Activated naive CD4-positive, alpha-beta T cell treated with anti-CD3 and anti-CD28 coated beads for 36 hours (primary cell): ENCODE measurements around the gene SPATA6L. TPM values are rescaled to one million over a fixed set of nuclear protein-coding genes. Genes with fewer than 3 reads are reported as not detected.

Source experiments
- CTCF ChIA-PET: fragments of 350-600 bp; sonication (Branson Sonifier 250); formaldehyde crosslinking; loops from one replicate; lab custom pipeline; 2021; ENCODE audit warnings: antibody characterized with exemption; lab: Charles Lee
- DNase-seq: peaks from one replicate; pipeline ENCODE4 v3.0.0-alpha.2; 2020
- H3K27ac Mint-ChIP-seq: one replicate; pipeline ENCODE4 v1.8.0; 2021; ENCODE audit warnings: mild to moderate bottlenecking, mixed read lengths
- H3K27me3 Mint-ChIP-seq: one replicate; pipeline ENCODE4 v1.8.0; 2021; ENCODE audit warnings: low read depth, mixed read lengths
- H3K36me3 Mint-ChIP-seq: one replicate; pipeline ENCODE4 v1.8.0; 2021; ENCODE audit warnings: low read depth, mixed read lengths
- H3K4me1 Mint-ChIP-seq: one replicate; pipeline ENCODE4 v1.8.0; 2021; ENCODE audit warnings: low read depth, mixed read lengths
- H3K4me3 Mint-ChIP-seq: one replicate; pipeline ENCODE4 v1.8.0; 2021; ENCODE audit warnings: mild to moderate bottlenecking, moderate library complexity, mixed read lengths
- H3K9me3 Mint-ChIP-seq: one replicate; pipeline ENCODE4 v1.8.0; 2021; ENCODE audit warnings: mixed read lengths
- intact Hi-C: fragments of 100-400 bp; cut with micrococcal nuclease; formaldehyde crosslinking; loops from one replicate; pipeline ENCODE4 v1.15.1; 2023
- total RNA-seq, 2 experiments: library from RNA; stranded (reverse); gene quantifications; one replicate each; pipeline ENCODE4 v1.2.3, GENCODE V29; 2021

Gene SPATA6L
- total RNA-seq, 2 experiments from 2014 or later: 0.91 to 1.4 TPM

DNA sequence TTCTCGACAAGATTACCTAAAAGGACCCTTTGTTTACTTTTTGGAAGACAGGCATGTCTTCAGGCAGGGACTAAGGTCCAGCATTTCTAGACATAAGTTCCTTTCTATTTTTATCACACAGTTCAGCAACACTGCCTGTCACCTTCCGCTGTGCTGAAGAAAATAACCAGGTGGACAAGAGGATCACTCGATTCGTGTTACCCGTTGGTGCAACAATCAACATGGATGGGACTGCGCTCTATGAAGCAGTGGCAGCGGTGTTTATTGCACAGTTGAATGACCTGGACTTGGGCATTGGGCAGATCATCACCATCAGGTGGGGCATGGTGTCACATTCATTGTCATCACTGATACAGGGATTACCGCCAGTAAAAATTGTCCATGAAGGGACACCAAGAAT, 89.8 kb downstream of the SPATA6L start:
- no peak for DNase-seq
- no peaks in the 10 kb centered on the region for H3K27me3 Mint-ChIP-seq
- peaks cover 13% of the 10 kb centered on the region for H3K4me1 Mint-ChIP-seq
- H3K36me3 Mint-ChIP-seq: no peaks in the 10 kb centered on the region
- CTCF ChIA-PET: no interaction called here
- no peak overlapping the region for H3K27ac Mint-ChIP-seq
- no peak overlapping the region for H3K4me3 Mint-ChIP-seq
- no peaks in the 10 kb centered on the region for H3K9me3 Mint-ChIP-seq
- intact Hi-C loops: no loop called here

DNA sequence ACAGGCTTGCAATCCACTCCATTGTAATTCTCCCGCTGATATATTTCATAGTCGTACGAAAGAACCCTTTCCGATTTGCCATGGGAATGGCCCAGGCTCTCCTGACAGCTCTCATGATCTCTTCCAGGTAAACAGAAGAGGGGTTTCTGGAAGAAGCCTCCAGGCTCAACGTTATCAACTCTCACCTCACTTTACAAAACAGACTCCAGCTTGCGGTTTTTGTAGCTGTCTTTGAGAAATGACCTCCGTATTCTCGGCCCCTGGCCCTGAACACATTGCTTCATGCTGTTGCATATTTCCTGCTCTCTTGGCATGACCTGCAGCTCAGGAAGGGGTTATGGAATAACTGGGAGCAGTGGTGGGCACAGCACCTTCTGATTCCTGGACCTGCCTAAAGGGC, 90.3 kb downstream of the SPATA6L start:
- Mint-ChIP-seq H3K27ac (no peak overlapping the region), H3K9me3 (no peaks in the 10 kb centered on the region), H3K27me3 (no peaks in the 10 kb centered on the region), H3K36me3 (no peaks in the 10 kb centered on the region), H3K4me3 (no peak overlapping the region), H3K4me1 (peaks cover 13% of the 10 kb centered on the region)
- no peak for DNase-seq
- CTCF ChIA-PET: no interaction called here
- intact Hi-C loops: no loop called here

DNA sequence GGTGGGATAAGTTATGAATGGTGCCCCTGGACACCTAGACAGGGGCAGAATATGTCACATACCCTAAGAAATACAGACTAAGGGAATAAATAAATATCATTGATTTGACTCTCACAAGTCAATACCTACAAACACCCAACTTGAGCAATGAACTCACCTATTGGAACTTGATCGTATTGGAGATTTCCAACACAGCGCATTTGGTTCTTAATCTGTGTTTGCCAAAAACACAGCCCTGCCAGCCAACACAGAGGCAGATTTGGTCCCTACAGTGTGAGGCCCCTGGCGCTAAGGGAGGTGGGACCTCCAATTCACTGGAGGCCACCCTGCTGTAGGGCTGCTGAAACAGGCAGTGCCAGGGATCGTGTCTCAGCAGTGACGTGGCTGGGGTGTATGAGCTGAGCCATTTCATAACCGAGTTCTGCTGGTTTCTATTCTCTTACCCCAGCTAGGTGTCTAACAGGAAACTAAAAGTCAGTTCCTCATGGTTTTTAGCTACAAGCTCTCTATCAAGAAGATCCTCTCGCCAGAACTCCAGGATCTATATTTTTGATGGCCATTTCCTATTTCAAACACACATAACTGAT, 91.5 kb downstream of the SPATA6L start:
- CTCF ChIA-PET: no interaction called here
- no peak for DNase-seq
- H3K27ac Mint-ChIP-seq: no peak overlapping the region
- no peaks in the 10 kb centered on the region for H3K27me3 Mint-ChIP-seq
- no peaks in the 10 kb centered on the region for H3K36me3 Mint-ChIP-seq
- intact Hi-C loops: loop anchor here (5.0 kb wide), 1 partner anchor 1097 kb away; no protein-coding TSS in a partner anchor
- peaks cover 13% of the 10 kb centered on the region for H3K4me1 Mint-ChIP-seq
- H3K4me3 Mint-ChIP-seq: no peak overlapping the region
- no peaks in the 10 kb centered on the region for H3K9me3 Mint-ChIP-seq

DNA sequence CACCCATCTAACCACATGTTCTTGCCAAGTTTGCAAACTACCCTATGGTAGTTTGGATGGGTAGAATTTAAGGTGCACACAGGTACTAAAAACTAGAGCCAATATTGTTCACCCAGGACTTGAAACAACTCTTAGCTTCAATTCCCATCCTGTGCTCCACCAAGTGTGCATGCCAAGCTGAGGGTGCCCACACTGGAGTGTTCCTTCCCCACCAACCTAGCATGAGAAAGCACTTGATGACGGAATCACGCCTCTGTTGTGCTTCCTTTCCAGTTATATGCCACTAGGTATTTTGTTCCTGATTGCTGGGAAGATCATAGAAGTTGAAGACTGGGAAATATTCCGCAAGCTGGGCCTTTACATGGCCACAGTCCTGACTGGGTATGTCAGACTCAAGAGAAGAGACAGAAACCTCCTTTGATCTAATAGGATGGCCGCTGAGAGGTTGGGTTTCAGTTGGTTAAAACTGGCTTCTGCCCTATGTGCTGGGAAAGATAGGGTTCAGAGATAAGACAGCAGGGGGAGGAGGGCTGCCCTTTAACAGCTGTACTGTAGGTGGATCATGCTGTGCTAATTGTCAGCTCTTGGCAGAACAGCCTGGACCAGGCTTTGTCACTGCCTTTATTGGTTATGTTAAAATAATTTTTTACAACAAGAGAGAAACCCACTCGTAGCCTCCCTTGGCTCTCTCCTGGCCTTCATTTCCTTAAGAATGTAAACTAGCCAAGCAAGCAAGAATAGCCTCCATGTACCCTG, 92.5 kb downstream of the SPATA6L start:
- Mint-ChIP-seq H3K36me3 (no peaks in the 10 kb centered on the region), H3K27ac (no peak overlapping the region), H3K9me3 (no peaks in the 10 kb centered on the region), H3K4me1 (peaks cover 13% of the 10 kb centered on the region), H3K4me3 (no peak overlapping the region), H3K27me3 (no peaks in the 10 kb centered on the region)
- intact Hi-C loops: loop anchor here (5.0 kb wide), 1 partner anchor 1097 kb away; no protein-coding TSS in a partner anchor
- CTCF ChIA-PET: interaction anchor here (0.7 kb wide), 1 partner anchor 15 kb away, joined by 3 read pairs; no protein-coding TSS in a partner anchor
- no peak for DNase-seq

DNA sequence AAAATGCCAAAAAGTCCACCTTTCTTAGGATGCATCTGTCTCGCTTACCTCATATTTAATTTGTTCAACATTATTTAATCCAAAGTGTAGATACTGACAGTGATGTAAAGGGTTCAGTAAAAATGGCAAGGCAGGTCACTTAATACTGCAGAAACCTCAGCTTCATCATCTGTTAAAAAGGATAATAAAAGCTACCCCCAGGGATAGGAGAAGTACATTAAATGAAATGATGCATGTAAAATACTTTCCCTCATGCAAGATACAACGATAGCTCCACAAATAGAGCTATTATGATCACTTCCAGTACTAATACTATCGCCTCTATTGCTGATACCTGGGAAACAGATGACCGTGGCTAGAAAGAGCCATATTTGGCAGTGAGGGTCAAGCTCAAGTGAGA, 93.1 kb downstream of the SPATA6L start:
- H3K27me3 Mint-ChIP-seq: no peaks in the 10 kb centered on the region
- no peaks in the 10 kb centered on the region for H3K9me3 Mint-ChIP-seq
- H3K27ac Mint-ChIP-seq: no peak overlapping the region
- peaks cover 13% of the 10 kb centered on the region for H3K4me1 Mint-ChIP-seq
- H3K4me3 Mint-ChIP-seq: no peak overlapping the region
- CTCF ChIA-PET: no interaction called here
- intact Hi-C loops: loop anchor here (5.0 kb wide), 1 partner anchor 1096 kb away; no protein-coding TSS in a partner anchor
- no peaks in the 10 kb centered on the region for H3K36me3 Mint-ChIP-seq
- no peak for DNase-seq

DNA sequence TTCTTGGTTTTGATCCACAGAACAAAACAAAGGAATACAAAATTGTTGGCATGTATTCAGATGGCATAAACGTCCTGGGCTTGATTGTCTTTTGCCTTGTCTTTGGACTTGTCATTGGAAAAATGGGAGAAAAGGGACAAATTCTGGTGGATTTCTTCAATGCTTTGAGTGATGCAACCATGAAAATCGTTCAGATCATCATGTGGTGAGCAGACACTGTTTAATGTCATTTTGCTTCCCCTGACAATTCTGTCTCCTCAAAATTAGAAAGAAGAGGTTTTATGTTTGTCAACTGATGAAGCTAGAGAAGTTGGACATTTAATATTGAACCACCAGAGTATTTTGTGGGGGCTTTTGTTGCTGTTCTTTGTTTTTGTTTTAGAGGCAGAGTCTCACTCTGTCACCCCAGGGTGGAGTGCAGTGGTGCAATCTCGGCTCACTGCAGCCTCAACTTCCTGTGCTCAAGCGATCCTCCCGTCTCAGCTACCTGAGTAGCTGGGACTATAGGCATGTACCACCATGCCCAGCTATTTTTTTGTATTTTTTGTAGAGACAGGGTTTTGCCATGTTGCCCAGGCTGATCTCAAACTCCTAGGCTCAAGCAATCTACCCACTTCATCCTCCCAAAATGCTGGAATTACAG, 94.0 kb downstream of the SPATA6L start:
- no peaks in the 10 kb centered on the region for H3K9me3 Mint-ChIP-seq
- peak overlapping the region; percentile 10 for H3K4me3 Mint-ChIP-seq
- intact Hi-C loops: loop anchor here (1.0 to 5.0 kb wide), 2 partner anchors 24 to 1095 kb away; no protein-coding TSS in a partner anchor
- no peaks in the 10 kb centered on the region for H3K36me3 Mint-ChIP-seq
- peak overlapping the region; percentile 47 for H3K27ac Mint-ChIP-seq
- no peaks in the 10 kb centered on the region for H3K27me3 Mint-ChIP-seq
- CTCF ChIA-PET: interaction anchor here (0.6 kb wide), 1 partner anchor 67 kb away, joined by 3 read pairs; no protein-coding TSS in a partner anchor
- peak; percentile 60 for DNase-seq
- H3K4me1 Mint-ChIP-seq: peaks cover 13% of the 10 kb centered on the region

DNA sequence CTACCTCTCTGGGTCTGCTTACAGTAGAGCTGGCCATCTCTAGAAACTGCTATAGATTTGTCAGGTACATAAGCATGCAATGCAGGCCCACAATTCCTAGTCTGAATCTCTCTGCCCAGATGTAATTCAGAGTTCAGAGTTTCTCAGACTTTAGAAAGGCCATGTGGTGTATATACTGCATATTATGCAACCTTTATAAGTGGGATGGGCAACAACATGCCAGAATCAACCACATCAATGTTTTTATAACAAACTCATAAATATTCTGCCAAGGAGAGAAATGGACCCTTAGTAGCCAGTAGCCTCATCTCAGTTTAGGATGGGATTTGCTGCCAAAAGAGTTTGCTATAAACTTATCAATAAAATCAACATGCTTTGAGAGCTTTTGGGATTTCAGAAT, 97.2 kb downstream of the SPATA6L start:
- no peaks in the 10 kb centered on the region for H3K27me3 Mint-ChIP-seq
- H3K4me3 Mint-ChIP-seq: no peak overlapping the region
- CTCF ChIA-PET: no interaction called here
- peaks cover 13% of the 10 kb centered on the region for H3K4me1 Mint-ChIP-seq
- no peak for DNase-seq
- H3K9me3 Mint-ChIP-seq: peaks cover 2% of the 10 kb centered on the region
- intact Hi-C loops: no loop called here
- H3K27ac Mint-ChIP-seq: no peak overlapping the region
- no peaks in the 10 kb centered on the region for H3K36me3 Mint-ChIP-seq

DNA sequence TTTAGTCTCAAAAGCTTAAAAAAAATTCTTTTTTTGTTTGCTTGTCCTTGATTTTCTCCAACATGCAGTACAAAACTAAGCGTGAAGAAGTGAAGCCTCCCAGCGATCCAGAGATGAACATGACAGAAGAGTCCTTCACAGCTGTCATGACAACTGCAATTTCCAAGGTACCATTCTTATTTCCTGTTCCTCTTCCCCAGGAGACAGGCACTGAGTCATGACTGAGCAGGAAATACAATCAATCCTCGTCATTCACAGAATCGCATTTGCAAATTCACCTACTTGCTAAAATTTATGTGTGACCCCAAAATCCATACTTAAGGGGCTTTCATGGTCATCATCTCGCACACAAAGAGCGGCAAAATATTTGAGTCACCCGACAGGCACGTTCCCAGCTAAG, 98.7 kb downstream of the SPATA6L start:
- Mint-ChIP-seq H3K27me3 (no peaks in the 10 kb centered on the region), H3K27ac (no peak overlapping the region), H3K4me1 (peaks cover 18% of the 10 kb centered on the region), H3K36me3 (no peaks in the 10 kb centered on the region), H3K9me3 (peaks cover 2% of the 10 kb centered on the region), H3K4me3 (no peak overlapping the region)
- intact Hi-C loops: no loop called here
- CTCF ChIA-PET: no interaction called here
- DNase-seq: no peak

DNA sequence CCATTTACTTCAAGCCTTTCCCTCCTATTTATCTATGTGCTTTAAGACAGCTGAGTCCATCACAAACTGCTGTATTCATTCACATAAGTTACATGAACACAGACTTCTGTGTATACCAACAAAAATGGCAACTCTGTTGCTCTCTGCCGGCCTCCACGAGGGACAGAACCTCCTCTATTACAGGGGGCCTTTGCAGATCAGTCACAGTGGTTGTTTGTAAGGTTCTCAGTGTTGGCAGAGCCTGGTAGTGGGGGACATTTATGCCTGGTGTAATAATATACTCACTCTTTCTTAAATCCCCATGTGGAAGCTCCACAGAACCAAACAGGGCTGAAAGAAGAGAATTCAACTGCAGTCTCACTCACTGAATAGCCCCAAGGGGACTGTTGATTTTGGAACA, 99.5 kb downstream of the SPATA6L start:
- no peak overlapping the region for H3K27ac Mint-ChIP-seq

DNA sequence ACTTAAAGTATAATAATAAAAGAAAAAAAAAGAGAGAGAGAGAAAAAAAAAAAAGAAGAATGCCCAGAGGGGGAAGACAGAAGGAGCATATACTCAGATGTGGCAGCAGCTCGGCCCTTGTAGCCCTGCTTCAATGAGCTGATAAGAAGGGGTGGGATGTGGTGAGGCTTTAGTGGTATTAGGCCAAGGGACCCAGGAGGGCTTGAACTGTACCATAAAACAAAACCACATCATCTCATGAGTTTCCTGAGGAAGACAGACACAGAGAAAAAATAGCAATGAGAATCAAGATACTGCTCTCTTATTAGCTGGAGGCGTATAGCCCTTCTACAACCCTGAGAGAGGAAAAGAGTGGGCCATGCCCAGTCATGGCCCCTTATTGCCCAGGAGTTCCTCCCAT, 103.2 kb downstream of the SPATA6L start:
- no peak for DNase-seq
- Mint-ChIP-seq H3K27ac (no peak overlapping the region), H3K9me3 (peaks cover 2% of the 10 kb centered on the region), H3K4me1 (peaks cover 11% of the 10 kb centered on the region), H3K27me3 (no peaks in the 10 kb centered on the region), H3K4me3 (no peak overlapping the region), H3K36me3 (no peaks in the 10 kb centered on the region)
- intact Hi-C loops: no loop called here
- CTCF ChIA-PET: no interaction called here

More for the DNA sequence above, 99.5 kb downstream of the SPATA6L start:
- no peaks in the 10 kb centered on the region for H3K27me3 Mint-ChIP-seq
- H3K36me3 Mint-ChIP-seq: no peaks in the 10 kb centered on the region
- intact Hi-C loops: no loop called here
- no peak overlapping the region for H3K4me3 Mint-ChIP-seq
- H3K9me3 Mint-ChIP-seq: peaks cover 2% of the 10 kb centered on the region
- CTCF ChIA-PET: no interaction called here
- no peak for DNase-seq
- H3K4me1 Mint-ChIP-seq: peaks cover 11% of the 10 kb centered on the region

DNA sequence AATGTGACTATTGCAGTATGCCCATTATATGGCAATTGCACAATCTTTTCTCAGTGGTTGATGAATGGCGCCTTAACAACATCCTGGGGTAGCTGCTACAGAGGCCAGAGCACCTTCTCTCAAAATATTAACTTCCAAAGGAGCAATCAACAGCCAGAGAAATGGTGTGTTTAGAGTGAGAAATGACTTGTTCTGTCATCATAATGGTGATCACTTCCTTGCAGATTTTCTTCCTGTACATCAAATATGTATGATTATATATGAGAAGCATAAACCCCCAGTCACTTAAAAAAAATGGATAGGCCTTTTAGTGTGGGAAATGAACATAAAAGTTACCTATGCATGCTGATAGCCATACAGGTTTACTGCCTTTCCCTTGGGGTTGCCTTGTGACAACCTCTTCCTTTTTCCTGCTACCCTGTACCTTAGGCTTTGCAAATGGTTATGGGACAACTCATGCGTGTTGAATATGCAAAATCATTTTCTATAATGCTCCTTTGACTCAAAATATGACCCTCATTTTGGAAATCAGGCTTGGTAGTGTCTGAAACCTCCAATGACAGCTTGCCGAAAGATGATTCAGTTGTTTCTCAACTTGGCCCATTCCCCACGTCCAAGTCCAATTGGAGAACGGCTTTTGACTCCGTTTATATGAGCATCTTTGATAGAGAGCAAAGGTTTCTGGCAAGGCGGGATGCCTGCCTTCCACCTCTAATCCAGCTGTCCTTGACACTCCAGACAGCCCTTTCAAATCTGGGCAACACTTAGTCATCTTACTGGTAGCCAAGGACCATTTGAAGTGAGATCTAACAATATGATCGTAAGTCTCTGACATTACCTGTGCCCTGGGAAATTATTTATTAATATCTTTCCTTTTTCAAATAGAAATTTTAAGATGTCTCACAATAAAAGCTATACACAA, 106.8 kb downstream of the SPATA6L start:
- no peak overlapping the region for H3K27ac Mint-ChIP-seq
- intact Hi-C loops: loop anchor here (10.0 kb wide), 1 partner anchor 65 kb away; the partner anchor contains the start of gene SLC1A1
- CTCF ChIA-PET: interaction anchor here (1.1 kb wide), 1 partner anchor 14 kb away, joined by 3 read pairs; no protein-coding TSS in a partner anchor
- no peaks in the 10 kb centered on the region for H3K36me3 Mint-ChIP-seq
- no peaks in the 10 kb centered on the region for H3K9me3 Mint-ChIP-seq
- no peak for DNase-seq
- no peaks in the 10 kb centered on the region for H3K27me3 Mint-ChIP-seq
- H3K4me1 Mint-ChIP-seq: peaks cover 23% of the 10 kb centered on the region
- no peak overlapping the region for H3K4me3 Mint-ChIP-seq
